Panc1 (cell line): Measurements from ENCODE around the gene UGT1A5. TPM values are rescaled to one million over a fixed set of nuclear protein-coding genes. Genes with fewer than 3 reads are reported as not detected.

Experiments
- ATAC-seq: fragments of 200-7000 bp; cut with Tn5 transposase; 2 replicates; pipeline ENCODE4 v1.9.1; 2020; ENCODE audit warnings: mild to moderate bottlenecking, moderate library complexity
- BruUV-seq: library from RNA; stranded (reverse); fragments of 400-500 nt; replicated peaks from 2 replicates; lab custom pipeline; 2021; lab: Mats Ljungman, UMichigan
- CTCF ChIA-PET: fragments of 300-600 bp; sonication (Branson Sonifier 250); formaldehyde crosslinking; loops from one replicate; lab custom pipeline; 2022; ENCODE audit warnings: antibody characterized with exemption; lab: Charles Lee
- POLR2A ChIA-PET: fragments of 300-600 bp; sonication (Branson Sonifier 250); formaldehyde crosslinking; loops from one replicate; lab custom pipeline; 2022; ENCODE audit warnings: antibody characterized with exemption; lab: Charles Lee
- DNase-seq: peaks from one replicate; pipeline ENCODE4 v3.0.0-alpha.2; 2010; ENCODE audit warnings: low read depth, low spot score
- H3K27ac ChIP-seq: 2 replicates; pipeline ENCODE4 v1.5.1; 2011; ENCODE audit warnings: mild to moderate bottlenecking, low read length, inconsistent platforms
- H3K27me3 ChIP-seq: fragments of 200-500 bp; sonication (Bioruptor generic); 2 replicates; pipeline ENCODE4 v1.6.0; 2014; ENCODE audit warnings: low read length, inconsistent platforms; ENCODE audit not compliant: control insufficient read depth, insufficient read depth
- H3K36me3 ChIP-seq: fragments of 200-500 bp; sonication (Bioruptor generic); 2 replicates; pipeline ENCODE4 v1.5.1; 2014; ENCODE audit warnings: inconsistent platforms, mild to moderate bottlenecking, low read length, moderate library complexity; ENCODE audit not compliant: control insufficient read depth, insufficient read depth
- H3K4me1 ChIP-seq: 2 replicates; pipeline ENCODE4 v1.5.1; 2011; ENCODE audit warnings: inconsistent platforms, mild to moderate bottlenecking, low read length, moderate library complexity; ENCODE audit not compliant: control insufficient read depth, insufficient read depth
- H3K4me3 ChIP-seq, 2 experiments: 2 replicates each; pipeline ENCODE4 v1.5.1; 2011 to 2012; ENCODE audit warnings: low read depth in 2 of 2, low read length in 2 of 2, mild to moderate bottlenecking in 2 of 2, inconsistent platforms in 1 of 2, moderate library complexity in 1 of 2
- H3K9me3 ChIP-seq: fragments of 200-500 bp; sonication (Bioruptor generic); 2 replicates; pipeline ENCODE4 v1.5.1; 2014; ENCODE audit warnings: low read depth, mild to moderate bottlenecking, inconsistent platforms, low read length, moderate library complexity; ENCODE audit not compliant: control insufficient read depth, insufficient read depth
- POLR2AphosphoS5 ChIP-seq: IDR thresholded peaks from 2 replicates; pipeline ENCODE4 v1.6.1; 2012; ENCODE audit warnings: mild to moderate bottlenecking, low read depth, low read length, moderate library complexity
- SIN3A ChIP-seq: IDR thresholded peaks from 2 replicates; pipeline ENCODE4 v1.6.1; 2012; ENCODE audit warnings: low read depth, mild to moderate bottlenecking, low read length, moderate library complexity, borderline replicate concordance; ENCODE audit not compliant: insufficient read depth
- TCF7L2 ChIP-seq: IDR thresholded peaks from 2 replicates; pipeline ENCODE4 v1.6.1; 2011; ENCODE audit warnings: mild to moderate bottlenecking, low read depth, low read length, inconsistent platforms
- in situ Hi-C: cut with HindIII; loops from 2 replicates; pipeline ENCODE4 v1.10.0; 2016; ENCODE audit warnings: low sequenced_read_pairs, low pct_unique_long_range_greater_than_20kb
- intact Hi-C: fragments of 100-400 bp; cut with micrococcal nuclease; formaldehyde crosslinking; loops from one replicate; pipeline ENCODE4 v1.10.0; 2022; ENCODE audit not compliant: unreplicated experiment
- total RNA-seq: library from RNA; stranded (reverse); gene quantifications from one replicate; pipeline ENCODE4 v1.2.1, GENCODE V29; 2021; ENCODE audit not compliant: unreplicated experiment
- TF ChIP-seq, protein P1 (sequence below): fragments of 450-650 bp; IDR thresholded peaks from 2 replicates; pipeline ENCODE4 v1.5.1; 2017; ENCODE audit warnings: mild to moderate bottlenecking
- TF ChIP-seq, protein P2 (sequence below), 2 experiments: IDR thresholded peaks; 2 replicates each; pipeline ENCODE4 v1.6.1; 2011 to 2012; ENCODE audit warnings: low read depth in 2 of 2, control low read depth in 1 of 2, low read length in 1 of 2, mild to moderate bottlenecking in 1 of 2, moderate library complexity in 1 of 2; ENCODE audit not compliant: insufficient read depth in 1 of 2

UGT1A5 gene
- total RNA-seq, 1 experiment from 2014 or later, result not detected

DNA sequence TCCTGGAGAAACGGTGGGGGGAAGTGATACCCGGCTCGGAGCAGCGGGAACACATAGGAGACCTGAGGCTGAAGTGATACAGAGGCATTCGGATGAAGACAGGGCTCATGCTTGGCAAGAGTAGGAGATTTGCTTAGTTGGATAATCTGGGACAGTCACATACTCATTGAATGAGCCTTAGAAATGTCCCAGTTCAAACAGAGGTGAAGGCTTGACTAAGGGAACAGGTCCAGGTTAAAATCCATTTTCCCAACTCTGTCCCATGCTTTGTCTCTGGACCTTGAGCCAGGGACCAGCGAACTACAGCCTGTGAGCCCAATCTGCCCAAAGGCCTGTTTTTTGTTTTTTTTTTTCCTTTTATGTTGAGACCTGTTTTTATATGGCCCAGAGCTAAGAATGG lies 18.7 kb upstream of the UGT1A5 start:
- no peaks in the 10 kb centered on the region for H3K36me3 ChIP-seq
- no peak for ATAC-seq
- BruUV-seq, result no TSS peak

GRCh38 chr2:233698740-233699139 lies 14.0 kb upstream of the UGT1A5 start:
- no peak for ATAC-seq
- in situ Hi-C loops (no loop called here), intact Hi-C loops (no loop called here)
- no TSS peak for BruUV-seq
- no peak overlapping the region; the same call in 1 of the 2 replicates for H3K27ac ChIP-seq
- H3K4me3 ChIP-seq, result no peak overlapping the region
- POLR2A ChIA-PET, result no interaction called here
- no peaks in the 10 kb centered on the region for H3K9me3 ChIP-seq
- DNase-seq, result no peak
- CTCF ChIA-PET, result no interaction called here
- no peaks in the 10 kb centered on the region for H3K4me1 ChIP-seq
- no peaks in the 10 kb centered on the region for H3K27me3 ChIP-seq
- H3K36me3 ChIP-seq, result no peaks in the 10 kb centered on the region
- TF ChIP-seq SIN3A (no peak), POLR2AphosphoS5 (no peak), TCF7L2 (no peak)
- TF ChIP-seq, protein P1, sequence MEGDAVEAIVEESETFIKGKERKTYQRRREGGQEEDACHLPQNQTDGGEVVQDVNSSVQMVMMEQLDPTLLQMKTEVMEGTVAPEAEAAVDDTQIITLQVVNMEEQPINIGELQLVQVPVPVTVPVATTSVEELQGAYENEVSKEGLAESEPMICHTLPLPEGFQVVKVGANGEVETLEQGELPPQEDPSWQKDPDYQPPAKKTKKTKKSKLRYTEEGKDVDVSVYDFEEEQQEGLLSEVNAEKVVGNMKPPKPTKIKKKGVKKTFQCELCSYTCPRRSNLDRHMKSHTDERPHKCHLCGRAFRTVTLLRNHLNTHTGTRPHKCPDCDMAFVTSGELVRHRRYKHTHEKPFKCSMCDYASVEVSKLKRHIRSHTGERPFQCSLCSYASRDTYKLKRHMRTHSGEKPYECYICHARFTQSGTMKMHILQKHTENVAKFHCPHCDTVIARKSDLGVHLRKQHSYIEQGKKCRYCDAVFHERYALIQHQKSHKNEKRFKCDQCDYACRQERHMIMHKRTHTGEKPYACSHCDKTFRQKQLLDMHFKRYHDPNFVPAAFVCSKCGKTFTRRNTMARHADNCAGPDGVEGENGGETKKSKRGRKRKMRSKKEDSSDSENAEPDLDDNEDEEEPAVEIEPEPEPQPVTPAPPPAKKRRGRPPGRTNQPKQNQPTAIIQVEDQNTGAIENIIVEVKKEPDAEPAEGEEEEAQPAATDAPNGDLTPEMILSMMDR, result no peak
- TF ChIP-seq, protein P2, sequence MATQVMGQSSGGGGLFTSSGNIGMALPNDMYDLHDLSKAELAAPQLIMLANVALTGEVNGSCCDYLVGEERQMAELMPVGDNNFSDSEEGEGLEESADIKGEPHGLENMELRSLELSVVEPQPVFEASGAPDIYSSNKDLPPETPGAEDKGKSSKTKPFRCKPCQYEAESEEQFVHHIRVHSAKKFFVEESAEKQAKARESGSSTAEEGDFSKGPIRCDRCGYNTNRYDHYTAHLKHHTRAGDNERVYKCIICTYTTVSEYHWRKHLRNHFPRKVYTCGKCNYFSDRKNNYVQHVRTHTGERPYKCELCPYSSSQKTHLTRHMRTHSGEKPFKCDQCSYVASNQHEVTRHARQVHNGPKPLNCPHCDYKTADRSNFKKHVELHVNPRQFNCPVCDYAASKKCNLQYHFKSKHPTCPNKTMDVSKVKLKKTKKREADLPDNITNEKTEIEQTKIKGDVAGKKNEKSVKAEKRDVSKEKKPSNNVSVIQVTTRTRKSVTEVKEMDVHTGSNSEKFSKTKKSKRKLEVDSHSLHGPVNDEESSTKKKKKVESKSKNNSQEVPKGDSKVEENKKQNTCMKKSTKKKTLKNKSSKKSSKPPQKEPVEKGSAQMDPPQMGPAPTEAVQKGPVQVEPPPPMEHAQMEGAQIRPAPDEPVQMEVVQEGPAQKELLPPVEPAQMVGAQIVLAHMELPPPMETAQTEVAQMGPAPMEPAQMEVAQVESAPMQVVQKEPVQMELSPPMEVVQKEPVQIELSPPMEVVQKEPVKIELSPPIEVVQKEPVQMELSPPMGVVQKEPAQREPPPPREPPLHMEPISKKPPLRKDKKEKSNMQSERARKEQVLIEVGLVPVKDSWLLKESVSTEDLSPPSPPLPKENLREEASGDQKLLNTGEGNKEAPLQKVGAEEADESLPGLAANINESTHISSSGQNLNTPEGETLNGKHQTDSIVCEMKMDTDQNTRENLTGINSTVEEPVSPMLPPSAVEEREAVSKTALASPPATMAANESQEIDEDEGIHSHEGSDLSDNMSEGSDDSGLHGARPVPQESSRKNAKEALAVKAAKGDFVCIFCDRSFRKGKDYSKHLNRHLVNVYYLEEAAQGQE (IDR thresholded peaks at IDR 0.05; ENCODE audit: insufficient read depth in 1 of 2, low read depth in 2 of 2, low read length in 1 of 2), result no peak

More for the DNA sequence above, 18.7 kb upstream of the UGT1A5 start:
- ChIA-PET CTCF (no interaction called here), POLR2A (no interaction called here)
- H3K4me1 ChIP-seq, result peaks cover 8% of the 10 kb centered on the region
- intact Hi-C loops (no loop called here), in situ Hi-C loops (no loop called here)
- TF ChIP-seq SIN3A (no peak), POLR2AphosphoS5 (no peak), TCF7L2 (no peak)
- TF ChIP-seq, protein P1, result no peak
- TF ChIP-seq, protein P2 (IDR thresholded peaks at IDR 0.05; ENCODE audit: insufficient read depth in 1 of 2, low read depth in 2 of 2, low read length in 1 of 2), result no peak
- no peak overlapping the region for H3K4me3 ChIP-seq
- no peak for DNase-seq
- no peaks in the 10 kb centered on the region for H3K9me3 ChIP-seq
- H3K27me3 ChIP-seq, result no peaks in the 10 kb centered on the region
- H3K27ac ChIP-seq, result no peak overlapping the region
